GM23338 (cell line): ENCODE data around the gene DCLK1. TPM values are rescaled to one million over a fixed set of nuclear protein-coding genes. Genes with fewer than 3 reads are reported as not detected.

Experiments
- ATAC-seq: fragments of 200-7000 bp; cut with Tn5 transposase; 3 replicates; pipeline ENCODE4 v1.9.1; 2020
- DNase-seq: peaks from one replicate; pipeline ENCODE4 v3.0.0-alpha.2; 2015; ENCODE audit warnings: low spot score
- H2AFZ ChIP-seq: fragments of 200-600 bp; sonication (generic); 2 replicates; pipeline ENCODE4 v1.8.0; 2016; ENCODE audit warnings: antibody characterized with exemption, mild to moderate bottlenecking, moderate library complexity
- H3F3A ChIP-seq: fragments of 200-600 bp; sonication (generic); replicated peaks from 2 replicates; pipeline ENCODE4 v1.8.0; 2017; ENCODE audit warnings: antibody characterized with exemption, mixed run types, low read depth
- H3K27ac ChIP-seq: fragments of 200-600 bp; sonication (generic); 2 replicates; pipeline ENCODE4 v1.6.1; 2016; ENCODE audit warnings: low read depth
- H3K27me3 ChIP-seq: fragments of 200-600 bp; sonication (generic); 2 replicates; pipeline ENCODE4 v1.8.0; 2016; ENCODE audit warnings: mild to moderate bottlenecking, mixed run types, moderate library complexity; ENCODE audit not compliant: insufficient read depth
- H3K36me3 ChIP-seq: fragments of 200-600 bp; sonication (generic); 2 replicates; pipeline ENCODE4 v1.8.0; 2016; ENCODE audit warnings: mild to moderate bottlenecking; ENCODE audit not compliant: insufficient read depth
- H3K4me1 ChIP-seq: fragments of 200-600 bp; sonication (generic); 2 replicates; pipeline ENCODE4 v1.8.0; 2016; ENCODE audit warnings: mild to moderate bottlenecking, moderate library complexity; ENCODE audit not compliant: insufficient read depth
- H3K4me2 ChIP-seq: fragments of 200-600 bp; sonication (generic); 2 replicates; pipeline ENCODE4 v1.7.1; 2017; ENCODE audit warnings: mixed run types
- H3K4me3 ChIP-seq: fragments of 200-600 bp; sonication (generic); 2 replicates; pipeline ENCODE4 v1.6.1; 2016; ENCODE audit warnings: mixed run types
- H3K79me2 ChIP-seq: fragments of 200-600 bp; sonication (generic); replicated peaks from 2 replicates; pipeline ENCODE4 v1.8.0; 2017; ENCODE audit warnings: mild to moderate bottlenecking; ENCODE audit not compliant: insufficient read depth
- H3K9me2 ChIP-seq: fragments of 200-600 bp; sonication (generic); 2 replicates; pipeline ENCODE4 v1.8.0; 2017; ENCODE audit not compliant: insufficient read depth
- H4K20me1 ChIP-seq: fragments of 200-600 bp; sonication (generic); replicated peaks from 2 replicates; pipeline ENCODE4 v1.8.0; 2017; ENCODE audit warnings: mild to moderate bottlenecking; ENCODE audit not compliant: insufficient read depth
- H3K27ac Mint-ChIP-seq: 2 replicates; pipeline ENCODE4 v1.8.0; 2020; ENCODE audit warnings: inconsistent platforms, mild to moderate bottlenecking, moderate library complexity, mixed read lengths
- H3K27me3 Mint-ChIP-seq: 3 replicates; pipeline ENCODE4 v1.8.0; 2022; ENCODE audit warnings: low read depth, mild to moderate bottlenecking, moderate library complexity, mixed read lengths, inconsistent platforms; ENCODE audit not compliant: insufficient read depth, poor library complexity
- H3K36me3 Mint-ChIP-seq: 3 replicates; pipeline ENCODE4 v1.8.0; 2021; ENCODE audit warnings: low read depth, mild to moderate bottlenecking, inconsistent platforms, moderate library complexity, mixed read lengths
- H3K4me1 Mint-ChIP-seq: 3 replicates; pipeline ENCODE4 v1.8.0; 2020; ENCODE audit warnings: mild to moderate bottlenecking, inconsistent platforms, mixed read lengths
- H3K4me3 Mint-ChIP-seq: 3 replicates; pipeline ENCODE4 v1.8.0; 2021; ENCODE audit warnings: moderate library complexity, mild to moderate bottlenecking, inconsistent platforms, mixed read lengths
- H3K9me3 Mint-ChIP-seq: 3 replicates; pipeline ENCODE4 v1.8.0; 2020; ENCODE audit warnings: moderate library complexity, mild to moderate bottlenecking, inconsistent platforms, mixed read lengths
- POLR2AphosphoS5 ChIP-seq: IDR thresholded peaks from 2 replicates; pipeline ENCODE4 v1.6.1; 2016; ENCODE audit warnings: antibody characterized with exemption, low read depth
- ZNF114 ChIP-seq: fragments of 250-450 bp; sonication (Bioruptor Pico); IDR thresholded peaks from 2 replicates; pipeline ENCODE4 v1.5.0; 2020; ENCODE audit warnings: mild to moderate bottlenecking, moderate library complexity
- polyA plus RNA-seq: library from polyadenylated mRNA; unstranded; fragments of >200 nt; fragmentation: Nextera tagmentation; extraction: Ambion mirVana; gene quantifications from 2 replicates; pipeline ENCODE4 v1.2.1, GENCODE V29; 2016
- total RNA-seq: library from RNA; depleted of rRNA; stranded (reverse); fragments of >200 nt; shearing (Covaris generic); gene quantifications from 2 replicates; pipeline ENCODE4 v1.2.3, GENCODE V29; 2014
- TF ChIP-seq, protein P1 (sequence below): fragments of 250-450 bp; sonication (Bioruptor Pico); IDR thresholded peaks from 2 replicates; pipeline ENCODE4 v1.5.0; 2020; ENCODE audit warnings: mild to moderate bottlenecking, moderate library complexity
- TF ChIP-seq, protein P2 (sequence below), 2 experiments: fragments of 200-600 bp in 1 of 2; sonication (generic) in 1 of 2; conservative IDR thresholded peaks; 2 replicates each; pipeline versions ENCODE4 v1.5.1 to v1.6.1; 2016 to 2017; ENCODE audit warnings: antibody characterized with exemption in 2 of 2, low read depth in 2 of 2, mild to moderate bottlenecking in 2 of 2, moderate library complexity in 1 of 2

DCLK1 gene
- total and polyA plus RNA-seq, 2 experiments from 2014 or later = 13.1 to 57.7 TPM

- TF ChIP-seq, protein P1, sequence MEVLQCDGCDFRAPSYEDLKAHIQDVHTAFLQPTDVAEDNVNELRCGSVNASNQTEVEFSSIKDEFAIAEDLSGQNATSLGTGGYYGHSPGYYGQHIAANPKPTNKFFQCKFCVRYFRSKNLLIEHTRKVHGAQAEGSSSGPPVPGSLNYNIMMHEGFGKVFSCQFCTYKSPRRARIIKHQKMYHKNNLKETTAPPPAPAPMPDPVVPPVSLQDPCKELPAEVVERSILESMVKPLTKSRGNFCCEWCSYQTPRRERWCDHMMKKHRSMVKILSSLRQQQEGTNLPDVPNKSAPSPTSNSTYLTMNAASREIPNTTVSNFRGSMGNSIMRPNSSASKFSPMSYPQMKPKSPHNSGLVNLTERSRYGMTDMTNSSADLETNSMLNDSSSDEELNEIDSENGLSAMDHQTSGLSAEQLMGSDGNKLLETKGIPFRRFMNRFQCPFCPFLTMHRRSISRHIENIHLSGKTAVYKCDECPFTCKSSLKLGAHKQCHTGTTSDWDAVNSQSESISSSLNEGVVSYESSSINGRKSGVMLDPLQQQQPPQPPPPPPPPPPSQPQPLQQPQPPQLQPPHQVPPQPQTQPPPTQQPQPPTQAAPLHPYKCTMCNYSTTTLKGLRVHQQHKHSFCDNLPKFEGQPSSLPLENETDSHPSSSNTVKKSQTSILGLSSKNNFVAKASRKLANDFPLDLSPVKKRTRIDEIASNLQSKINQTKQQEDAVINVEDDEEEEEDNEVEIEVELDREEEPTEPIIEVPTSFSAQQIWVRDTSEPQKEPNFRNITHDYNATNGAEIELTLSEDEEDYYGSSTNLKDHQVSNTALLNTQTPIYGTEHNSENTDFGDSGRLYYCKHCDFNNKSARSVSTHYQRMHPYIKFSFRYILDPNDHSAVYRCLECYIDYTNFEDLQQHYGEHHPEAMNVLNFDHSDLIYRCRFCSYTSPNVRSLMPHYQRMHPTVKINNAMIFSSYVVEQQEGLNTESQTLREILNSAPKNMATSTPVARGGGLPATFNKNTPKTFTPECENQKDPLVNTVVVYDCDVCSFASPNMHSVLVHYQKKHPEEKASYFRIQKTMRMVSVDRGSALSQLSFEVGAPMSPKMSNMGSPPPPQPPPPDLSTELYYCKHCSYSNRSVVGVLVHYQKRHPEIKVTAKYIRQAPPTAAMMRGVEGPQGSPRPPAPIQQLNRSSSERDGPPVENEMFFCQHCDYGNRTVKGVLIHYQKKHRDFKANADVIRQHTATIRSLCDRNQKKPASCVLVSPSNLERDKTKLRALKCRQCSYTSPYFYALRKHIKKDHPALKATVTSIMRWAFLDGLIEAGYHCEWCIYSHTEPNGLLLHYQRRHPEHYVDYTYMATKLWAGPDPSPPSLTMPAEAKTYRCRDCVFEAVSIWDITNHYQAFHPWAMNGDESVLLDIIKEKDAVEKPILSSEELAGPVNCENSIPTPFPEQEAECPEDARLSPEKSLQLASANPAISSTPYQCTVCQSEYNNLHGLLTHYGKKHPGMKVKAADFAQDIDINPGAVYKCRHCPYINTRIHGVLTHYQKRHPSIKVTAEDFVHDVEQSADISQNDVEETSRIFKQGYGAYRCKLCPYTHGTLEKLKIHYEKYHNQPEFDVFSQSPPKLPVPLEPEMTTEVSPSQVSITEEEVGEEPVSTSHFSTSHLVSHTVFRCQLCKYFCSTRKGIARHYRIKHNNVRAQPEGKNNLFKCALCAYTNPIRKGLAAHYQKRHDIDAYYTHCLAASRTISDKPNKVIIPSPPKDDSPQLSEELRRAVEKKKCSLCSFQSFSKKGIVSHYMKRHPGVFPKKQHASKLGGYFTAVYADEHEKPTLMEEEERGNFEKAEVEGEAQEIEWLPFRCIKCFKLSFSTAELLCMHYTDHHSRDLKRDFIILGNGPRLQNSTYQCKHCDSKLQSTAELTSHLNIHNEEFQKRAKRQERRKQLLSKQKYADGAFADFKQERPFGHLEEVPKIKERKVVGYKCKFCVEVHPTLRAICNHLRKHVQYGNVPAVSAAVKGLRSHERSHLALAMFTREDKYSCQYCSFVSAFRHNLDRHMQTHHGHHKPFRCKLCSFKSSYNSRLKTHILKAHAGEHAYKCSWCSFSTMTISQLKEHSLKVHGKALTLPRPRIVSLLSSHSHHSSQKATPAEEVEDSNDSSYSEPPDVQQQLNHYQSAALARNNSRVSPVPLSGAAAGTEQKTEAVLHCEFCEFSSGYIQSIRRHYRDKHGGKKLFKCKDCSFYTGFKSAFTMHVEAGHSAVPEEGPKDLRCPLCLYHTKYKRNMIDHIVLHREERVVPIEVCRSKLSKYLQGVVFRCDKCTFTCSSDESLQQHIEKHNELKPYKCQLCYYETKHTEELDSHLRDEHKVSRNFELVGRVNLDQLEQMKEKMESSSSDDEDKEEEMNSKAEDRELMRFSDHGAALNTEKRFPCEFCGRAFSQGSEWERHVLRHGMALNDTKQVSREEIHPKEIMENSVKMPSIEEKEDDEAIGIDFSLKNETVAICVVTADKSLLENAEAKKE (CRISPR knock-in tag) = no peak
- no peak for TF ChIP-seq ZNF114 (CRISPR knock-in tag)
- TF ChIP-seq POLR2AphosphoS5 = no peak
- TF ChIP-seq, protein P2, sequence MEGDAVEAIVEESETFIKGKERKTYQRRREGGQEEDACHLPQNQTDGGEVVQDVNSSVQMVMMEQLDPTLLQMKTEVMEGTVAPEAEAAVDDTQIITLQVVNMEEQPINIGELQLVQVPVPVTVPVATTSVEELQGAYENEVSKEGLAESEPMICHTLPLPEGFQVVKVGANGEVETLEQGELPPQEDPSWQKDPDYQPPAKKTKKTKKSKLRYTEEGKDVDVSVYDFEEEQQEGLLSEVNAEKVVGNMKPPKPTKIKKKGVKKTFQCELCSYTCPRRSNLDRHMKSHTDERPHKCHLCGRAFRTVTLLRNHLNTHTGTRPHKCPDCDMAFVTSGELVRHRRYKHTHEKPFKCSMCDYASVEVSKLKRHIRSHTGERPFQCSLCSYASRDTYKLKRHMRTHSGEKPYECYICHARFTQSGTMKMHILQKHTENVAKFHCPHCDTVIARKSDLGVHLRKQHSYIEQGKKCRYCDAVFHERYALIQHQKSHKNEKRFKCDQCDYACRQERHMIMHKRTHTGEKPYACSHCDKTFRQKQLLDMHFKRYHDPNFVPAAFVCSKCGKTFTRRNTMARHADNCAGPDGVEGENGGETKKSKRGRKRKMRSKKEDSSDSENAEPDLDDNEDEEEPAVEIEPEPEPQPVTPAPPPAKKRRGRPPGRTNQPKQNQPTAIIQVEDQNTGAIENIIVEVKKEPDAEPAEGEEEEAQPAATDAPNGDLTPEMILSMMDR (conservative IDR thresholded peaks at IDR 0.05; ENCODE audit: low read depth in 2 of 2) = no peak
Observed at GRCh38 chr13:35784286-35784951, 346.8 kb downstream of the DCLK1 start (continued).

GRCh38 chr13:35782793-35783192 is 348.4 kb downstream of the DCLK1 start:
- H3K9me3 Mint-ChIP-seq = no peaks in the 10 kb centered on the region
- H4K20me1 ChIP-seq = no peaks in the 10 kb centered on the region
- H3K4me2 ChIP-seq = no peak overlapping the region
- H3K36me3 Mint-ChIP-seq = no peaks in the 10 kb centered on the region
- no peak for DNase-seq
- H3K4me3 ChIP-seq = no peak overlapping the region
- H3K27me3 Mint-ChIP-seq = peaks cover 2% of the 10 kb centered on the region
- H3K27ac ChIP-seq = no peak overlapping the region
- peaks cover 2% of the 10 kb centered on the region for H3K9me2 ChIP-seq
- no peak overlapping the region for H3K4me3 Mint-ChIP-seq
- no peak overlapping the region for H2AFZ ChIP-seq
- no peaks in the 10 kb centered on the region for H3F3A ChIP-seq
- H3K27ac Mint-ChIP-seq = no peak overlapping the region
- H3K4me1 Mint-ChIP-seq = peaks cover 4% of the 10 kb centered on the region; the same call in 1 of the 3 replicates
- TF ChIP-seq, protein P1 (CRISPR knock-in tag) = no peak
- no peaks in the 10 kb centered on the region for H3K27me3 ChIP-seq
- H3K79me2 ChIP-seq = no peaks in the 10 kb centered on the region
- no peaks in the 10 kb centered on the region for H3K36me3 ChIP-seq
- no peak for ATAC-seq
- H3K4me1 ChIP-seq = no peaks in the 10 kb centered on the region
